Endodermal cell (in vitro differentiated cells): Measurements from ENCODE around the gene MTA1. TPM values are rescaled to one million over a fixed set of nuclear protein-coding genes. Genes with fewer than 3 reads are reported as not detected.
A peak's percentile ranks its signal among the peaks of the same experiment; 100 is the strongest.

Experiments used
- DNase-seq: peaks from one replicate; pipeline ENCODE4 v3.0.0-alpha.2; 2017
- H3K27ac ChIP-seq: 2 replicates; pipeline ENCODE4 v1.5.1; 2013; ENCODE audit warnings: mild to moderate bottlenecking, low read depth, low read length, moderate library complexity
- H3K27me3 ChIP-seq: 2 replicates; pipeline ENCODE4 v1.6.1; 2013; ENCODE audit warnings: mild to moderate bottlenecking, low read length, moderate library complexity; ENCODE audit not compliant: insufficient read depth, control insufficient read depth, poor library complexity, severe bottlenecking
- H3K36me3 ChIP-seq: 2 replicates; pipeline ENCODE4 v1.7.0; 2013; ENCODE audit warnings: mild to moderate bottlenecking, low read length, moderate library complexity; ENCODE audit not compliant: control insufficient read depth, insufficient read depth
- H3K4me1 ChIP-seq: one replicate; pipeline ENCODE4 v1.7.0; 2013; ENCODE audit warnings: low read length; ENCODE audit not compliant: control insufficient read depth, insufficient read depth
- H3K4me3 ChIP-seq: 2 replicates; pipeline ENCODE4 v1.5.1; 2013; ENCODE audit warnings: mild to moderate bottlenecking, low read length, moderate library complexity
- H3K9ac ChIP-seq: 2 replicates; pipeline ENCODE4 v1.6.1; 2013; ENCODE audit warnings: mild to moderate bottlenecking, low read length, moderate library complexity; ENCODE audit not compliant: poor library complexity, severe bottlenecking; ENCODE audit errors: extremely low read depth
- H3K9me3 ChIP-seq: 2 replicates; pipeline ENCODE4 v1.6.1; 2013; ENCODE audit warnings: mild to moderate bottlenecking, low read length, moderate library complexity; ENCODE audit not compliant: control insufficient read depth
- H3K27ac Mint-ChIP-seq: 2 replicates; pipeline ENCODE4 v1.8.0; 2020; ENCODE audit warnings: mixed read lengths
- H3K27me3 Mint-ChIP-seq: 2 replicates; pipeline ENCODE4 v1.8.0; 2021; ENCODE audit warnings: mild to moderate bottlenecking, mixed read lengths; ENCODE audit not compliant: insufficient read depth
- H3K36me3 Mint-ChIP-seq: 2 replicates; pipeline ENCODE4 v1.8.0; 2020; ENCODE audit warnings: low read depth, mixed read lengths
- H3K4me1 Mint-ChIP-seq: 2 replicates; pipeline ENCODE4 v1.8.0; 2020; ENCODE audit warnings: mixed read lengths
- H3K4me3 Mint-ChIP-seq: 2 replicates; pipeline ENCODE4 v1.8.0; 2020; ENCODE audit warnings: mild to moderate bottlenecking, moderate library complexity, mixed read lengths
- H3K9me3 Mint-ChIP-seq: 2 replicates; pipeline ENCODE4 v1.8.0; 2020; ENCODE audit warnings: mild to moderate bottlenecking, mixed read lengths
- CTCF ChIP-seq: fragments of 200-600 bp; sonication (generic); conservative IDR thresholded peaks from 2 replicates; pipeline ENCODE4 v1.5.0; 2021; ENCODE audit warnings: antibody characterized with exemption, mild to moderate bottlenecking
- WGBS, 2 experiments: methylation state at CpG; one replicate each; pipeline versions ENCODE4 v1.1.5 to v1.1.7; 2013; ENCODE audit warnings: missing lambda C conversion rate in 2 of 2, mixed read lengths in 1 of 2; ENCODE audit not compliant: insufficient coverage in 1 of 2, insufficient read length in 1 of 2; 5-methylcytosine and 5-hydroxymethylcytosine counted together
- total RNA-seq, 2 donors: library from RNA; stranded (reverse); fragmentation: NEBNext Ultra II Directional in 1 of 2; extraction: Animal tissue kit (Norgen Biotek cat#: 25700) in 1 of 2; gene quantifications; 2 replicates in 1 of 2; 3 replicates in 1 of 2; pipeline ENCODE4 v1.2.1, GENCODE V29; 2021

MTA1 gene
- total RNA-seq, 2 donors from 2014 or later: 245 to 246 TPM

DNA sequence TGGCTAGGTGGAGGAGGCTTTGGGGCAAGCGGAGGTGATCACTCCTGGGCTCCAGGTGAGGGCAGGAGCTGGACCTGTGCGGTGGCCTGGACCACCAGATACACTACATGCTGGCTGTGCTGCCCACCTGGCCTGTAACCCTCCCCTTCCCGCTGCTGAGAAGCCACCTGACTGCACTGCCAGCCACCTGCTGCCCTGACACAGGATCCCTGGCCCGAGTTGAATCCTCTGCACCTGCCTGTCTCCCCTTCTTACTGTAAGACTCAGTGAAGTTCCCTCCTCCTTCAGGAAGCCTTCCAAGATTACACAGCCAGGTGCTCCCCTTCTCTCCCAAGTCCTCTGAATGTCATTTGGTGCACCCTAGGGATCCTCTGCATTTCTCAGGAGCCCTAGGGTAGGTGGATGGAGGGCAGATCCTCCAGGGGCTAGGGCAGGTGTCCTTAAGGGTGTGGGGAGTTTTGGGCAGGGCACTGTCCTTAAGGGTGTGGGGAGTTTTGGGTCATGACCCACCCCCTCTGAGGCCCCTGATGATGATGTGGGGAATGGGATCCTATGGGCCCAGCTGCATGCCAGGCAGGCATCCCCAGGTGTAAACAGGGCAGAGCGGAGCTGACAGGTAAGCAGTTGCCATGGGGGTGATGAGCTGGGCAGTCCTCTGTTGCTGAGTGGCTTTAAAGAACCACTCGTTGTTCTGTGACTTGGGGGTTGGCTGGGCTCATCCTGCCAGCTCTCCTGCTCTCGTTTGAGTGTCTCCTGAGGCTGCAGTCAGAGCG is 6.7 kb upstream of the MTA1 start:
- Histone ChIP-seq H3K27me3 (peaks cover 55% of the 10 kb centered on the region), H3K4me3 (no peak overlapping the region), H3K36me3 (no peaks in the 10 kb centered on the region), H3K9me3 (no peaks in the 10 kb centered on the region), H3K27ac (no peak overlapping the region), H3K9ac (no peak overlapping the region), H3K4me1 (no peaks in the 10 kb centered on the region)
- H3K9me3 Mint-ChIP-seq: no peaks in the 10 kb centered on the region
- no peak for TF ChIP-seq CTCF
- H3K4me1 Mint-ChIP-seq: peaks cover 1% of the 10 kb centered on the region
- no peak overlapping the region for H3K4me3 Mint-ChIP-seq
- no peak overlapping the region for H3K27ac Mint-ChIP-seq
- H3K36me3 Mint-ChIP-seq: peaks cover 10% of the 10 kb centered on the region
- WGBS, 2 experiments: 88 to 97% methylated on average over 5 to 8 of the region's 8 CpGs
- peaks cover 67% of the 10 kb centered on the region for H3K27me3 Mint-ChIP-seq
- DNase-seq: peak; percentile 45

DNA sequence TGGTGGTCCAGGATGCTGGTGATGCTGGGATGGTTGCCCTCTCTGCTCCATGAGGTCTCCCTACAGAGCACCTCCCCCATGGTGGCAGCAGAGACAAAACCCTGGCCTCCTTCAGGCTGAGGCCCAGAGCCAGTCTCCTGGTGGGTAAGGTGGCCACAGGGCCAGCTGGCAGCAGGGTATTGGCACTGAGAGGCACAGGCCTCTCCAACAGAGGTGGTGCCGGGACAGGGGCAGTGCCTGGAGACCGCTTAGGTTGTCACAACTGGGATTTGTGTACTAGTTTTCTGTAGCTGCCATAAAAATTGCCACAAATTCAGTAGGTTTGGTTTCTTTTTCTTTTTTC is 6.1 kb upstream of the MTA1 start:
- no peak for TF ChIP-seq CTCF
- no peak overlapping the region for H3K4me3 Mint-ChIP-seq

GRCh38 chr14:105414456-105415371 is 4.9 kb upstream of the MTA1 start:
- H3K4me3 Mint-ChIP-seq: peak overlapping the region; percentile 60
- Histone ChIP-seq H3K4me3 (peak overlapping the region; percentile 71), H3K4me1 (peaks cover 4% of the 10 kb centered on the region), H3K36me3 (no peaks in the 10 kb centered on the region), H3K27ac (no peak overlapping the region), H3K9me3 (no peaks in the 10 kb centered on the region), H3K27me3 (peaks cover 48% of the 10 kb centered on the region), H3K9ac (no peak overlapping the region)
- H3K9me3 Mint-ChIP-seq: no peaks in the 10 kb centered on the region
- 12 to 18% methylated on average over 39 to 79 of the region's 79 CpGs for WGBS, 2 experiments
- peaks cover 8% of the 10 kb centered on the region for H3K4me1 Mint-ChIP-seq
- H3K36me3 Mint-ChIP-seq: peaks cover 10% of the 10 kb centered on the region
- peak; percentile 69 for TF ChIP-seq CTCF
- DNase-seq: peak; percentile 85
- H3K27me3 Mint-ChIP-seq: peaks cover 56% of the 10 kb centered on the region
- H3K27ac Mint-ChIP-seq: no peak overlapping the region

More for the DNA sequence above, 6.1 kb upstream of the MTA1 start:
- Histone ChIP-seq H3K9ac (no peak overlapping the region), H3K4me1 (no peaks in the 10 kb centered on the region), H3K9me3 (no peaks in the 10 kb centered on the region), H3K4me3 (no peak overlapping the region), H3K36me3 (no peaks in the 10 kb centered on the region), H3K27ac (no peak overlapping the region), H3K27me3 (peaks cover 55% of the 10 kb centered on the region)
- WGBS, 2 experiments: 100% methylated on average over 2 of the region's 2 CpGs; no CpG with 5 or more reads in 1 of the 2 experiments
- peaks cover 2% of the 10 kb centered on the region for H3K4me1 Mint-ChIP-seq
- DNase-seq: peak; percentile 41
- H3K27ac Mint-ChIP-seq: no peak overlapping the region
- H3K27me3 Mint-ChIP-seq: peaks cover 64% of the 10 kb centered on the region
- H3K36me3 Mint-ChIP-seq: peaks cover 10% of the 10 kb centered on the region
- H3K9me3 Mint-ChIP-seq: no peaks in the 10 kb centered on the region
